Stimulated activated CD8-positive, alpha-beta memory T cell treated with anti-CD3 and anti-CD28 coated beads, Interleukin-4, amount 100 ng/mL, for 1 hour (primary cell): ENCODE measurements around the gene ABCA13.

Source experiments
- DNase-seq, 2 donors: peaks; one replicate each; pipeline ENCODE4 v3.0.0-alpha.2; 2020; ENCODE audit warnings: low read depth in 2 of 2, low spot score in 1 of 2

The ABCA13 gene

GRCh38 chr7:48299580-48300169, 128.4 kb downstream of the ABCA13 start:
- no peak for DNase-seq

- no peak for DNase-seq
These were observed 129.0 kb downstream of the ABCA13 start for GRCh38 chr7:48300301-48300700.

- DNase-seq = no peak
These were observed 129.9 kb downstream of the ABCA13 start for GRCh38 chr7:48301201-48301600.

GRCh38 chr7:48304641-48305040, 133.4 kb downstream of the ABCA13 start:
- DNase-seq = no peak

- DNase-seq = no peak
These were observed 134.4 kb downstream of the ABCA13 start for GRCh38 chr7:48305661-48306060.

- DNase-seq = no peak
These were observed 135.9 kb downstream of the ABCA13 start for GRCh38 chr7:48307041-48307714.

- no peak for DNase-seq
These were observed 138.5 kb downstream of the ABCA13 start for GRCh38 chr7:48309720-48310119.

- no peak for DNase-seq
These were observed 140.3 kb downstream of the ABCA13 start for GRCh38 chr7:48311464-48312100.

- DNase-seq = no peak
These were observed 140.9 kb downstream of the ABCA13 start for GRCh38 chr7:48312151-48312550.

GRCh38 chr7:48316768-48317167, 145.5 kb downstream of the ABCA13 start:
- no peak for DNase-seq

- no peak for DNase-seq
These were observed 146.1 kb downstream of the ABCA13 start for GRCh38 chr7:48317360-48317759.

- DNase-seq = no peak
These were observed 150.2 kb downstream of the ABCA13 start for GRCh38 chr7:48321319-48322010.

GRCh38 chr7:48337012-48337621, 165.9 kb downstream of the ABCA13 start:
- DNase-seq = no peak

GRCh38 chr7:48337781-48338180, 166.5 kb downstream of the ABCA13 start:
- DNase-seq = no peak

- DNase-seq = no peak
These were observed 176.1 kb downstream of the ABCA13 start for GRCh38 chr7:48347230-48347825.

- no peak for DNase-seq
These were observed 179.3 kb downstream of the ABCA13 start for GRCh38 chr7:48350515-48350914.

- DNase-seq = no peak
These were observed 180.6 kb downstream of the ABCA13 start for GRCh38 chr7:48351900-48352299.

- no peak for DNase-seq
These were observed 184.1 kb downstream of the ABCA13 start for GRCh38 chr7:48355346-48355745.

- no peak for DNase-seq
These were observed 189.3 kb downstream of the ABCA13 start for GRCh38 chr7:48360574-48360973.

GRCh38 chr7:48363174-48363573, 191.9 kb downstream of the ABCA13 start:
- DNase-seq = no peak

GRCh38 chr7:48365010-48365409, 193.8 kb downstream of the ABCA13 start:
- no peak for DNase-seq
